ENCODE results near the gene SND1.

Gene SND1

GRCh38 chr7:127968547-127968946 is 316.6 kb downstream of the SND1 start:
- Histone ChIP-seq H3K79me2 (ENCODE audit: insufficient read depth, low read length) (no peaks in the 10 kb centered on the region), H2AFZ (ENCODE audit: low read depth, low read length, severe bottlenecking) (no peak overlapping the region), H3K9me2 (replicated peaks; ENCODE audit: insufficient read depth, low read length) (no peaks in the 10 kb centered on the region), H3F3A (ENCODE audit: insufficient read depth) (no peaks in the 10 kb centered on the region), H3K4me2 (ENCODE audit: low read depth, low read length, poor library complexity, severe bottlenecking) (no peak overlapping the region), H3K9me3 (ENCODE audit: insufficient read depth, low read length) (no peaks in the 10 kb centered on the region), H3K27me3 (ENCODE audit: low read length) (no peaks in the 10 kb centered on the region), H3K4me3 (ENCODE audit: insufficient read depth, low read length, poor library complexity, severe bottlenecking) (no peak overlapping the region), H3K27ac (ENCODE audit: low read depth, low read length) (no peak overlapping the region), H3K36me3 (ENCODE audit: low read length) (no peaks in the 10 kb centered on the region), H3K9ac (ENCODE audit: low read length) (no peak overlapping the region), H4K20me1 (ENCODE audit: low read depth, low read length) (no peaks in the 10 kb centered on the region)
- no peak for TF ChIP-seq CTCF (IDR thresholded peaks at IDR 0.05; ENCODE audit: insufficient read depth, low read length, poor library complexity, severe bottlenecking)
- TF ChIP-seq EZH2phosphoT487 (conservative IDR thresholded peaks at IDR 0.05; ENCODE audit: low read length), result no peak

GRCh38 chr7:127973832-127974231 is 321.8 kb downstream of the SND1 start:
- no peaks in the 10 kb centered on the region for H4K20me1 ChIP-seq (ENCODE audit: low read depth, low read length)
- no peak overlapping the region for H2AFZ ChIP-seq (ENCODE audit: low read depth, low read length, severe bottlenecking)
- H3F3A ChIP-seq (ENCODE audit: insufficient read depth), result no peaks in the 10 kb centered on the region
- no peak overlapping the region for H3K4me3 ChIP-seq (ENCODE audit: insufficient read depth, low read length, poor library complexity, severe bottlenecking)
- H3K27ac ChIP-seq (ENCODE audit: low read depth, low read length), result no peak overlapping the region
- no peaks in the 10 kb centered on the region for H3K27me3 ChIP-seq (ENCODE audit: low read length)
- no peak overlapping the region for H3K4me2 ChIP-seq (ENCODE audit: low read depth, low read length, poor library complexity, severe bottlenecking)
- H3K79me2 ChIP-seq (ENCODE audit: insufficient read depth, low read length), result no peaks in the 10 kb centered on the region
- no peak overlapping the region for H3K9ac ChIP-seq (ENCODE audit: low read length)
- no peak for TF ChIP-seq CTCF (IDR thresholded peaks at IDR 0.05; ENCODE audit: insufficient read depth, low read length, poor library complexity, severe bottlenecking)
- TF ChIP-seq EZH2phosphoT487 (conservative IDR thresholded peaks at IDR 0.05; ENCODE audit: low read length), result no peak
- no peaks in the 10 kb centered on the region for H3K9me3 ChIP-seq (ENCODE audit: insufficient read depth, low read length)
- H3K36me3 ChIP-seq (ENCODE audit: low read length), result peaks cover 11% of the 10 kb centered on the region
- H3K9me2 ChIP-seq (replicated peaks; ENCODE audit: insufficient read depth, low read length), result no peaks in the 10 kb centered on the region

GRCh38 chr7:127974446-127975035 is 322.5 kb downstream of the SND1 start:
- Histone ChIP-seq H3K27ac (ENCODE audit: low read depth, low read length) (no peak overlapping the region), H3K9me2 (replicated peaks; ENCODE audit: insufficient read depth, low read length) (no peaks in the 10 kb centered on the region), H3K9me3 (ENCODE audit: insufficient read depth, low read length) (no peaks in the 10 kb centered on the region), H4K20me1 (ENCODE audit: low read depth, low read length) (no peaks in the 10 kb centered on the region), H3K4me3 (ENCODE audit: insufficient read depth, low read length, poor library complexity, severe bottlenecking) (no peak overlapping the region), H3K27me3 (ENCODE audit: low read length) (no peaks in the 10 kb centered on the region), H3K79me2 (ENCODE audit: insufficient read depth, low read length) (no peaks in the 10 kb centered on the region), H3K9ac (ENCODE audit: low read length) (no peak overlapping the region), H3F3A (ENCODE audit: insufficient read depth) (no peaks in the 10 kb centered on the region), H3K4me2 (ENCODE audit: low read depth, low read length, poor library complexity, severe bottlenecking) (no peak overlapping the region), H3K36me3 (ENCODE audit: low read length) (peaks cover 11% of the 10 kb centered on the region), H2AFZ (ENCODE audit: low read depth, low read length, severe bottlenecking) (no peak overlapping the region)
- TF ChIP-seq CTCF (IDR thresholded peaks at IDR 0.05; ENCODE audit: insufficient read depth, low read length, poor library complexity, severe bottlenecking), result no peak
- no peak for TF ChIP-seq EZH2phosphoT487 (conservative IDR thresholded peaks at IDR 0.05; ENCODE audit: low read length)

Measured in SU-DHL-6 (cell line).